Measurements from ENCODE around the gene TNRC18.

TNRC18 gene

GRCh38 chr7:5333121-5334045 is 90.3 kb downstream of the TNRC18 start:
- Histone ChIP-seq H3K9ac (ENCODE audit: low read depth, low read length, poor library complexity, severe bottlenecking) (no peak overlapping the region), H3K9me2 (replicated peaks; ENCODE audit: low read depth, low read length) (no peaks in the 10 kb centered on the region), H3K36me3 (ENCODE audit: insufficient read depth, low read length) (peaks cover 82% of the 10 kb centered on the region), H3K4me2 (ENCODE audit: low read depth, low read length, poor library complexity, severe bottlenecking) (no peak overlapping the region), H3K9me3 (ENCODE audit: insufficient read depth, low read depth, low read length) (peaks cover 9% of the 10 kb centered on the region; the same call in 1 of the 2 replicates), H3K27me3 (ENCODE audit: insufficient read depth, low read length, poor library complexity, severe bottlenecking) (no peaks in the 10 kb centered on the region), H4K20me1 (ENCODE audit: insufficient read depth, low read length, poor library complexity, severe bottlenecking) (peaks cover 45% of the 10 kb centered on the region), H3K4me1 (ENCODE audit: insufficient read depth, low read length, poor library complexity, severe bottlenecking) (peaks cover 27% of the 10 kb centered on the region), H3K4me3 (ENCODE audit: low read length, poor library complexity, severe bottlenecking) (no peak overlapping the region), H3K79me2 (ENCODE audit: insufficient read depth, low read length) (peaks cover 29% of the 10 kb centered on the region), H2AFZ (ENCODE audit: low read length) (no peak overlapping the region), H3F3A (ENCODE audit: low read depth) (peaks cover 5% of the 10 kb centered on the region; the same call in 1 of the 2 replicates)
- no peak for TF ChIP-seq EZH2phosphoT487 (IDR thresholded peaks at IDR 0.05; ENCODE audit: borderline replicate concordance)
- no peak for TF ChIP-seq CTCF (conservative IDR thresholded peaks at IDR 0.05; ENCODE audit: low read length)

GRCh38 chr7:5332579-5332978 is 91.1 kb downstream of the TNRC18 start:
- H3K9ac ChIP-seq (ENCODE audit: low read depth, low read length, poor library complexity, severe bottlenecking) = no peak overlapping the region
- peaks cover 29% of the 10 kb centered on the region for H3K79me2 ChIP-seq (ENCODE audit: insufficient read depth, low read length)
- no peak overlapping the region for H3K4me3 ChIP-seq (ENCODE audit: low read length, poor library complexity, severe bottlenecking)
- no peak for TF ChIP-seq CTCF (conservative IDR thresholded peaks at IDR 0.05; ENCODE audit: low read length)
- no peak for TF ChIP-seq EZH2phosphoT487 (IDR thresholded peaks at IDR 0.05; ENCODE audit: borderline replicate concordance)
- no peak overlapping the region for H2AFZ ChIP-seq (ENCODE audit: low read length)
- H3K36me3 ChIP-seq (ENCODE audit: insufficient read depth, low read length) = peaks cover 75% of the 10 kb centered on the region
- peaks cover 5% of the 10 kb centered on the region; the same call in 1 of the 2 replicates for H3F3A ChIP-seq (ENCODE audit: low read depth)
- H3K9me3 ChIP-seq (ENCODE audit: insufficient read depth, low read depth, low read length) = peaks cover 9% of the 10 kb centered on the region; the same call in 1 of the 2 replicates
- peaks cover 32% of the 10 kb centered on the region for H3K4me1 ChIP-seq (ENCODE audit: insufficient read depth, low read length, poor library complexity, severe bottlenecking)
- H3K9me2 ChIP-seq (replicated peaks; ENCODE audit: low read depth, low read length) = no peaks in the 10 kb centered on the region
- H3K27me3 ChIP-seq (ENCODE audit: insufficient read depth, low read length, poor library complexity, severe bottlenecking) = no peaks in the 10 kb centered on the region
- peaks cover 49% of the 10 kb centered on the region for H4K20me1 ChIP-seq (ENCODE audit: insufficient read depth, low read length, poor library complexity, severe bottlenecking)
- no peak overlapping the region for H3K4me2 ChIP-seq (ENCODE audit: low read depth, low read length, poor library complexity, severe bottlenecking)

GRCh38 chr7:5330288-5330687 is 93.3 kb downstream of the TNRC18 start:
- Histone ChIP-seq H3K9ac (ENCODE audit: low read depth, low read length, poor library complexity, severe bottlenecking) (no peak overlapping the region), H3K27me3 (ENCODE audit: insufficient read depth, low read length, poor library complexity, severe bottlenecking) (no peaks in the 10 kb centered on the region), H3K36me3 (ENCODE audit: insufficient read depth, low read length) (peaks cover 66% of the 10 kb centered on the region), H3F3A (ENCODE audit: low read depth) (peaks cover 5% of the 10 kb centered on the region; the same call in 1 of the 2 replicates), H3K4me1 (ENCODE audit: insufficient read depth, low read length, poor library complexity, severe bottlenecking) (peaks cover 37% of the 10 kb centered on the region), H4K20me1 (ENCODE audit: insufficient read depth, low read length, poor library complexity, severe bottlenecking) (peaks cover 49% of the 10 kb centered on the region), H3K4me2 (ENCODE audit: low read depth, low read length, poor library complexity, severe bottlenecking) (no peak overlapping the region), H3K4me3 (ENCODE audit: low read length, poor library complexity, severe bottlenecking) (no peak overlapping the region), H3K9me2 (replicated peaks; ENCODE audit: low read depth, low read length) (no peaks in the 10 kb centered on the region), H3K9me3 (ENCODE audit: insufficient read depth, low read depth, low read length) (no peaks in the 10 kb centered on the region), H2AFZ (ENCODE audit: low read length) (no peak overlapping the region), H3K79me2 (ENCODE audit: insufficient read depth, low read length) (peaks cover 32% of the 10 kb centered on the region)
- no peak for TF ChIP-seq CTCF (conservative IDR thresholded peaks at IDR 0.05; ENCODE audit: low read length)
- no peak for TF ChIP-seq EZH2phosphoT487 (IDR thresholded peaks at IDR 0.05; ENCODE audit: borderline replicate concordance)
